GM18870 (cell line): ENCODE measurements around the gene CD8B.
"Not testable (repeated sequence)": the region's sequence is repeated elsewhere in the genome, so short reads cannot be mapped to it uniquely, and the experiment has no call there.

Experiments
- ATAC-seq: cut with Tn5 transposase; IDR thresholded peaks from one replicate; pipeline ENCODE4 v1.9.1; 2021; ENCODE audit warnings: moderate library complexity; ENCODE audit not compliant: unreplicated experiment

CD8B gene

DNA sequence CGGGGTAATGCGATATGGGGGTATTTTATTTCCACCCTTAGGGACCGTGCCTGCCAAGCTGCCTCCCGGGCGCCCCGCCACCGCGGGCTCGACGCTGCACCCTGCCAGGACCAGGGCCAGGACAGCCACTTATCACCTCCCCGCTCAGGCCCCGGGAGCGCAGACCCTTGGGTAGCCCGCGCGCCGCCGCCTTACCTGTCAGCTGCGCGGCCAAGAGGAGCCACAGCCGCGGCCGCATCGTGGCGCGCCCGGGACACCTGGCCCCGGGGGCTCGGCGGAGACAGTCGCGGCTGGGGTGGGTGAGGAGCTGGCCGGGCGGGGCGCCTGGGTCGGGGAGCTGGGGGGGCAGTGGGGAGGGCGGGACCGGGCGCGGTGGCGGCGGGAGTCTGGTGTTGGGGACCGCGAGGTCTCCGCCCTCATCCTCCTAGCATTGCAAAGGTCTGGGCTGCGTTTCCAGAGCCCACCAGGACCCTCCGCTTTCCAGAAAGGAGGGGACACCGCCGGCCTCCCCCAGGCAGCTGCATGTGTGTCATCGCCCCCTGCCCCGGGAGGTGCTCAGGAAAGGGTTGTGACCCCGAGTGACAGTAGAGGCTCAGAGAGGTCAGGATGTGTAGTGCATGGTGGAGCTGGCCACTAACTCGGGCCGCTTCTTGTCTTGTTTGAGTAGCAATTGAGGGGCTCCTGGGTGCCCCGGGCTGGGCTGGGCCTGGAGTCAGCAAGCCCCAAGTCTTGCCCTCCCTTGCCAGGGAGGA, at the start of gene CD8B:
Gene CD8B (minus strand): TSS at position 259 of the 752 bp plus-strand sequence. CDS start 21 bp downstream, at position 238.
- ATAC-seq, result not testable (repeated sequence)

DNA sequence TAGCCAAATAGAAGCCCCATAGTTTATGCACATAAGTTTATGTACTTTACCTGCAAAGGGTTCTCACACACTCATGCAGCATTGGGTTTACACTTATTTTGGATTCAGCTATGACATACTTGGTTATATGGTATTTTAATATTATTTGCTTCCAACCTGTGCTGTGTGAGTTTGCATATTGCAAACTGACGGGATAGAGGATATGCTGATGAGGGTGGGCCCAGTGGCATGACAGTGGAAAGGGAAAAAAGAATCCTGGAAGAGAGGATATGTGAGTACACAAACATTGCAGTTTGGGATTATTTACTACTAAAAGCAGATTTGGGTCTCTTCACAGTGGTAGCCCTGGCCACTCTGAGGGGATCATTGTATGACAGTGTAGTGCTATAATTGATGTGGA, 44.2 kb upstream of the CD8B start:
- not testable (repeated sequence) for ATAC-seq

DNA sequence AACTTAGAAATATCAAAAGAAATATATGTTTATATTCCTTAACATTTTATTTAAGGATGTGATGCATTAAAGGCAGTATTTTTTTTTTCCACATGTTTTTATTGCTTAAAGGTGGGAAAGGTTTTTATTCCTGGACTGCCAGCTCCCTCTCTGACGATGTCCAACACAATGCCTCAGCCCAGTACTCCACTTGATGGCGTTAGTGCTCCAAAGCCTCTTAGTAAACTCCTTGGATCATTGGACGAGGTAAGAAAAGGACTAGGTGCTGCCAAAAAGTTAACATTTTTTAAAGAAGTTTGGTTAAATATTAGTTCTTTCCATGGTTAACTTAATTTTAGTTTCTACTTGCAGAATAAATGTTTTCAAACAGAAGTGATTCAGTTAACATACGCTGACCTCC, 39.0 kb upstream of the CD8B start:
- ATAC-seq, result not testable (repeated sequence)

DNA sequence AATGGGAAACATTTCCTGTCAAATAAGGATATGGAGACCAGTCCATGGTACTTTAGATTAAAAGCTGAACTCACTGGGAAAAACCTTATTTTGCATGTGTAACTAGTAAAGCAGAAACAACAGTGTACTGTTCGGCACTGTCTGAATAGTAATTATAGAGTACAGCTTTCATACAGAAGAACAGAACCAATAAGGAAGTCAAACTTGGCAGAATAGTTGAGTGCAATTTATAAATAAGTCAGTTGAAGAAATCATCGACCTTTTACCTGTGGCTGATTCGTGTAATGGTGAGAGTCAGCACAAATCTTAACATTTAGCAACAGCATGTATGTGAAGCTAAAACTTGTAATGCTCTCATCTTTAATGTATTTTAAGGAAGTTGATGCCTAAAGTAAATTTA, 24.3 kb upstream of the CD8B start:
- ATAC-seq, result not testable (repeated sequence)

DNA sequence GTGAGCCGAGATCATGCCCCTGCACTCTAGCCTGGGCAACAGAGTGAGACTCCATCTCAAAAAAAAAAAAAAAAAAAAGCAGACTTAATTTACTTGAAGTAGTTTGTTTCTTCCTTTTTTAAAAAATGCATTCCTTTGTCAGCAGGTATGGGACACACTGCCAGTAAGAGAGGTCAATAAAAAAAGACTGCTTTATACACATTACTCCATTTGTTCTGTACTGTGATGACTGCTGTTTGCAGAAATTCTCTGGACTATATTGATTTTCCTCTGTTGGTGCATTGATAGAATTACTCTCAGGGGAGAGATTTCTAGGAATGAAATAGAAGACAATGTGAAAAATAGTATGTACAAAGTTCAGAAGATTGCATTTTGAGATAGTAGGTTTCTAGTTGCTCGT, 21.2 kb upstream of the CD8B start:
- not testable (repeated sequence) for ATAC-seq

DNA sequence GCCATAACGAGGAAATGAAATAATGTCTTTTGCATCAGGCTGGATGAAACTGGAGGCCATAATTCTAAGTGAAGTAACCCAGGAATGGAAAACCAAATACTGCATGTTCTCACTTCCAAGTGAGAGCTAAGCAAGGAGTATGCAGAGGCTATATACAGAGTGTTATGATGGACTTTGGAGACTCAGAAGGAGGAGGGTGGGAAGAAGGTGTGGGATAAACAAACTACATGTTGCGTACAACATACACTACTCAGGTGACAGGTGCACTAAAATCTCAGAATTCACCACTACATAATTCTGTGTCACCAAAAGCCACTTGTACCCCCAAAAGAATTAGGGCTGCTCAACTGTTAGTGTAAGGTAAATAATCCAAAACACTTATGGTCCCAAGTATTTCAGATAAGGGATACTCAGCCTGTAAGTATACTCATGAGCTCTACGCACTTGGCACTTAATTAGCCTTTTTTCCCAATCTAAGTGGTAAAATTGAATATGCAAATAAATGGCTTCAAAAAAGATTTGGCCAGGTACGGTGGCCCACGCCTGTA, 20.5 kb upstream of the CD8B start:
- ATAC-seq, result not testable (repeated sequence)

DNA sequence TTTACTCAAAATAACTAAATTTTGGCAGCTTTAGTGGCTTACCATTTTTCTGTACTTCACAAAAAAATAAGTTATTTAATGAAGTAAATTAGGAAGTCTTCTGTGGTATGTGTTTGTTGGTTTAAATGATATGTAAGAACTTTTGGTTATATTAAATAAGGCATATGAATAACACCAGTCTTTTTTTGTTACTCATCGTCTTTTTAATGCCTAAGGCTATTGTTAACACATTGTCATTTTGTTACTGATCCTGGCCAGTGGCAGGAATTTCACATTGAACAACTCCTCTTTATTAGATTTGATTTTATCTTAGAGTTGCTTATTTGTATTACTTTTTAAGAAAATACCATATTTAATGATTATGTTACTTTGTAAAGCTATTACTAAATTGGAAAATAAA, 17.3 kb upstream of the CD8B start:
- not testable (repeated sequence) for ATAC-seq

DNA sequence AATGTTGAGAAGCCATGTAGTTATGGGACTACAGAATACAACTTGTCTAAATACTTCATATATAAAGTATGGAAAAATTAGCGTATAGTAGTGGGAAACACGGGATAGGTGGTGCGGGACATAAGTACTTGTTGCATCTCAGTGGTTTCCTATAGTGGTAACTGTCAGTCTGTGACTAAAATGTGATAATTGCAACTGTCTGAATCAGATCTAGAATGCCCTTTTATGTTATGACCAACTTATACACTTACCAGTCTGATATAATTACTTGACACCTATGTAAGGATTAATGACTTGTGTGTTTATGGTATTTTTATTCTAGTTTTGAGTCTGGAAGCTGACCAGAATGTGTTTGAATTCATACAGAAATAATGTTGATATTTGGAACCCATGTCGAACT, 9.3 kb upstream of the CD8B start:
- not testable (repeated sequence) for ATAC-seq

DNA sequence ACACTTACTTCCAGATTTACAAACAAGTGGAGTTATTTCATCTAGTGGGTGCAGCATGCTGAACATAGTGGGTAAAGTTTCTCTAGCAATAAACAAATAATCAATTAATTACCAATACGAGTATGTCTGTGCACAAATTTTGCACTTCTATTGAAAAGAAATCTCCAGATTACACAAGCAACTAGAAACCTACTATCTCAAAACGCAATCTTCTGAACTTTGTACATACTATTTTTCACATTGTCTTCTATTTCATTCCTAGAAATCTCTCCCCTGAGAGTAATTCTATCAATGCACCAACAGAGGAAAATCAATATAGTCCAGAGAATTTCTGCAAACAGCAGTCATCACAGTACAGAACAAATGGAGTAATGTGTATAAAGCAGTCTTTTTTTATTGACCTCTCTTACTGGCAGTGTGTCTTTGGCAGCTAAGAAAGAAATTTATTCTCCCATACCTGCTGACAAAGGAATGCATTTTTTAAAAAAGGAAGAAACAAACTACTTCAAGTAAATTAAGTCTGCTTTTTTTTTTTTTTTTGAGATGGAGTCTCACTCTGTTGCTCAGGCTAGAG, 7.3 kb upstream of the CD8B start:
- ATAC-seq, result not testable (repeated sequence)

DNA sequence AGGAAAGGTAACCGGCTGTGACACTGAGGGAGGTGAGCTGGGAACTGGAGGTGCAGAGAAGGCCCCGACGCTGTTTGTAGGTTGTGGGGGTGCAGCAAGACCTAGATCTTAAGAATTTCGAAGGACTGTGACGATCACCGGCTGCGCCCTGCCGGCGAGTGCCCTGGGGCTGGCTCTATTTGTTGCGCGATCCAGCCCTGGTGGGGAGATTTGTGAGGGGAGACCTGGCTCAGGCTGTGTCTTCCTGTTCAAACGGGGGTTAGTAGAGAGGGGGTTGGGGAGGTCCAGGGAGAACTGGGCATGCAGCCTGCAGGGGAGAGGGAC, 656 bp upstream of the CD8B start:
- ATAC-seq, result not testable (repeated sequence)

DNA sequence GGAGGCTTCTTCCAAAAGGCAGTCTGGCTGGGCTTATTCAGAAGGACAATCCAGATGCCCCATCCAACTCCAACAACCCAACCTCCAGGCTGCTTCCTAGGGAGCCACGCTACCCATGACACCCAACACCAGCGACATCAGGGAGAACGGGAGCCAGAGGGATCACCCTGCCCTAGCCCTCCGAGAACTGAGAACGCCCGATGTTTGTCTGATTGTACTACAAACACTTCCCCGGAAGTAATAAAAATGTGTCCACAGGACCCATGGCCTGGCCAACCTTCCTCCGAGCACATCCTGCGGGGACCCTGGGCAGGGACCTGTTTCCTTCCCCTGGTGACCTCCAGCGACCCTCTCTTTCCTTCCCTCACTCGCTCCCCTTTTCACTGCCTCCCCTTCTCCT, 511 bp downstream of the CD8B start:
- not testable (repeated sequence) for ATAC-seq

DNA sequence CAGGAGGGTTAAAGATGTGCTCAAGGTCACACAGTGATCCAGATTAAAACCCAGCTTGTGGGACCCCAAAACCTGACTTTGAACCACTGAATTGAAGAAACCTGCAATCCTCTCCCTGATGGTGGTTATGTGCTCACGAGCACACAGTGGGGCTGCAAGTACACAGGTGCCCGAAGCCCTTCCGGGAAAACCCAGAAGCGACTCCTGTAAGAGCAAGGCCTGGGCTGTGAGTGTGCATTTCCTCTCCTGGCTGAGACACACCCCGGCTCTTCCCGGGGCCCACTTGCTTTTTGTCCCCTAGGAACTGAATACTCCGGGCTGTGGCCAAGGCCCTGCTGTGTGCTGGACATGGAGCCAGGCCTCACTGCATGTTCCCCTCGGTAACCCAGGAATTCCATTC, 1.1 kb downstream of the CD8B start:
- not testable (repeated sequence) for ATAC-seq

DNA sequence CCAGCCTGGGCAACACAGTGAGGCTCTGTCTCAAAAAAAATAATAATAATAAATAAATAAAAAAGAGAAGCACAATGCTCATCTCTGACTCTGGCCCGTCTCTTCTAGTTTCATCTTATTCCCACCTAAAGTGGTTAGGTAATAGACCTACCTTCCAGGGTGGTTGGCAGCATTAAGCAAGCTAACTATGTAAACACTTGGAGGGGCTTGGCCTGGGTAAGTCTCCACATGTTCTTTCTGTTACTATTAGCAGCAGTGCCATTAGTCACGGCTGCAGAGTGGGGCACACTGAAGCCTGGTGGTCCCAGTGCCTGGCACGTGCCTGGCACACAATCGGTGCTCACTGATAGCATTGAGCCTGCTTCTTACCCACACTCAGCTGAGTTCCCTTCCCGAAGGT, 4.0 kb downstream of the CD8B start:
- ATAC-seq, result not testable (repeated sequence)

DNA sequence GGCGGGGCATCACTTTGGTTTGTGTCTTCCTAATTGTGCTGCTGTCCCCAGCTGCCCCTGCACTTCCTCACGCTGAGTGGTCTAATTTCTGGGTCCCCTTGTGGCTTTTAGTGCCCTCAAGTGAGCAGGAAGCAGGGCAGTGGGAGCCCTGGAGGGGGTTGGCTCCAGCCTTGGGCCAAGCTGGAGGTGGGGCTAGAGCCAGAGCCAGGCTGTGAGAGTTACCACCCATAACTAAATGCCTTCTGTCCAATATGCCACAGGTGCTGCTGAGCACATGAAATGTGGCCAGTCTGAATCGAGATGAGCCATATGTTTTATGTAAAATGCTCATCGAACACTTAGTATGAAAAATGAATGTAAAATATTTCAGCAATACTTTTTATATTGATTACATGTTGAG, 5.2 kb downstream of the CD8B start:
- ATAC-seq, result not testable (repeated sequence)

DNA sequence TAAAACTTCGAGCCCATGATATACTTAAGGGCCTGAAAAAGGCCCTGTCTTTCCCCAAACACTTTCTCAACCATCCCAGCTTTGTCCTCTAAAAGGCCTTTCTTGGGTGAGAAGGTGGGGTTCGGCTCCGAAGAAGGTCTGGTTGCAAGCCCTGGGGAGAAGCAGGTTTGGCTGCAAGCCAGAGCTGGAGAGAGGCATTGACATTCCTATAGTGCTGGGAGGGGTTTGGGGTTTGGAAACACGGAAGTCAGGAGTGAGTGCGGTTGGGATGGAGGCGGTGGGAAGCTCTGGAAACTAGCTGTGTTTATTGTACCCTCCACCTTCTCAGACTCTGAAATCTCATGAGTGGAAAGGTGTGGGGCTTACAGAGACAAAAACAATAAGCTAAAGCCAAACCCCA, 5.7 kb downstream of the CD8B start:
- ATAC-seq, result not testable (repeated sequence)

DNA sequence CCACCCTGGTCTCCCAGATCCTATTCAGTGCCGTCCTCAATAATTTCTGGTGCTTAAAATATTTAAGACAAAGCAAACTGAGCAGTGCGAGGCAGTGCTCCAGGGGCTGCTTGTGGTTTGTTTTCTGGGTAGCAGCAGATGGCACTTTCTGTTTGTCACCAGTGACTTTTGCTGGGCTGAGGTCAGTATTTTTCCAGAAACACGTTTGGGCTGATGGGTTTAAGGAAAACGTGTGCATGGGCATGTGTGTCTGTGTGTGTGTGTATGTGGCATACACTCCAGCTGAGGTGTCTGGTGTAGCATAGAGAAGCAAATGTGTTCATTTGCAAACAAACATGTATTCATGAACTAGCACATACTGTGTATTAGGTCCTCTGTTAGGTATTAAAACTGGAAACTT, 10.1 kb downstream of the CD8B start:
- not testable (repeated sequence) for ATAC-seq

DNA sequence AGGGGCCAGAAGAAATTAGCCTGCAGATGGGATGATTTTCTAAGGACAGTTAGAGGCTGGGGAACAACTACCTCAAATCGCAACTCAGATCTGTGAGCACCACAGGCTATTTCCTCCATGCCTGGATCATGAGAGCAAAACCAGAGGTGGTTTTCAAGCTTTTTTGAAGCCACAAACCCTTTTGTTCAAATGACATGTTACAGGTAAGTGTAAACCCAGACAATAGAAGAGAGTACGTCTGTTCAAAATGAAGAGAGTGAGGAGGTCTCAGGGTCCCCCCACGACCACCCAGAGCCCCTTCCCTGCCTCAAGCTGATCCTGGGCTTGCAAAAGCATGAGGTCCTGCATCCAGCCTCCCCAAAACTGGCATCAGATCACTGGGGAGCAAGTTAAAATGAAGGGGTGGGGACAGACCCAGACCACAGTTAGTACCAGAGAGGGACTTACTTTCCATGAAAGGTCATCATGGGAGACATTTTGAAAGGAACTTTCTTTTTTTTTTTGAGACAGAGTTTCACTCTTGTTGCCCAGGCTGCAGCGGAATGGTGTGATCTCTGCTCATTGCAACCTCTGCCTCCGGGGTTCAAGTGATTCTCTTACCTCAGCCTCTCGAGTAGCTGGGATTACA, 19.0 kb downstream of the CD8B start:
- not testable (repeated sequence) for ATAC-seq

DNA sequence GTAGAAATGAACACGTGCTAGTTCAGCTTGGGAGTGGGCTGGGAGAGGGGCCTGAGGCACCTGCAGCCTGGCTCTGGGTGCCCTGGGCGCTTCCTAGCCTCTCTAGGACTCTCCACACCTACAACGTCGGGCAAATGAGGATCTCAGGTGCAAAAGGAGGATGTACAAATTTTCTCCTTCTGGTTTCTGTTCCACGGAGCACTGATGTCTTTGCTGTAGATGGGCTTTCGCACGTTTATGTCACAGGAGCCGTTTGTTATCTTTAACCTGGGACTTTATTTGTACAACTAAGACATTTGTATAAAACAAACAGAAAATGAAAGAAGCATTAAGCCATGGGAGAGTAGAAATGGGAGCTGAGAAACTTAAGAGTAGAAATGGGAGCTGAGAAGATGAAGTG, 20.4 kb downstream of the CD8B start:
- not testable (repeated sequence) for ATAC-seq

DNA sequence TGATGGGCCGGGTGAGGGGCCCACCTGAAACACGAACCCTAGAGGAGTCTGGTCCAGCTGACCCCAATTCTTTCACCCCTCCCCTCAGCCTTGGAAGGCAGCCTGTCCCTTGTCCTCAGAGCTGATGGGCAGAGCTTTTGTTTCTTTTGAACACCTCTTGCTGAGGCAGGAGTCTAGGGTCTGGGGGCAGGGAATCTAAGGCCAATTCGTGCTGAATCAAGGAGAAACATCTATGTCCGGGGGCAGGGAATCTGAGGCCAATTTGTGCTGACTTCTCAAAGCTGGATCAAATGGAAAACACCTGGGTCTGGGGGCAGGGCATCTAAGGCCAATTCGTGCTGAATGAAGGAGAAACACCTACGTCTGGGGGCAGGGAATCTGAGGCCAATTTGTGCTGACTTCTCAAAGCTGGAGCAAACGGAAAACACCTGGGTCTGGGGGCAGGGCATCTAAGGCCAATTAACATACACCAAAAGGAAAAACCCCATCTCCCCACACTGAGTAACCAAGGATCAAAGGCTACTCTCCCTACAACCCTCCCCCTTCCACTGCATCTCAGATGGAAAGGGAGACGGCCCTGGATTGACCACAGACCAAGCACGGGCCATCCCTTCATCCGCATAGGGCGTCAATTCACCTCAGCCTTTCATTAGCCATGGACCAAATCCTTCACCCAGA, 21.7 kb downstream of the CD8B start:
- not testable (repeated sequence) for ATAC-seq

DNA sequence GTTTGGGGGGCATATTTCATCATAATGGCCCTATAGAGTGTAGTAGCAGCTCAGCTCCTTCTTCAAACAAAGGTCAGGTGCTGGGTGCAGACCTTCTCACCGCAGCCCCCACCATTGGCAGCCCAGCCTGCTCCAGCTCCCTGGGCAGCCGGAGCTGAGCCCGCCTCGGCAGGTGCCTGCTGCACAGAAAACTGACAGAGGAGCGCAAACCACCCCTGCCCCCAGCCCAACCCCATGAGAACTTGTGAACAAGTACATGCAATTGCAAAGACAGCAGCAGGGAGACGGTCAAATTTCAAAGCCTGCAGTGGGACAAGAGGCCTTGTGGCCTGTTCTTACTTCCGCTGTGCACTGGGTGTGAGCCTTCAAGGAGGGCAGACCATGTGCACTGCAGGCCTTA, 22.2 kb downstream of the CD8B start:
- ATAC-seq, result not testable (repeated sequence)

DNA sequence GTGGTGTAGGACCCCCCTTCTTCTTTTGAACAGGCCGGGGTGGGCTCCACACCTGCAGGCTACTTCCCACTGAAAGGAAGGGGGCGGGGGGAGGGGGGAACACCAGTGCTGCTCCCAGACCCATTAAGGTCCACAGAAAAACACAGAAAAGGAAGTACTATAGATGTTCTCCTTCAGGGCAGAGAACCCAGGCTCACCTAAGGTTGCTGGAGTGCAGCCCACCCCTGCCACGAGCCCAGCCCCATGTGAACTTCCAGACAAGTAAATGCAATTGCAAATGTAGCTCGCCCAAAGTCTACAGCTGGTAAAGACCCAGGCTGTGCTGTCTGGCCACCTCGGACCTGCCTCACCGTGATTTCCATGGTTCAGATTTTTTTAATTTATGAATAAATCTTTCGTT, 24.0 kb downstream of the CD8B start:
- ATAC-seq, result not testable (repeated sequence)
